HepG2 (cell line): Measurements from ENCODE around the gene ZFP14.

Experiments used
- CBX5 ChIP-seq: sonication (generic); formaldehyde crosslinking; IDR thresholded peaks from 2 replicates; pipeline ENCODE4 v1.4.0; 2020; ENCODE audit warnings: missing genetic modification reagents, borderline replicate concordance
- CCAR2 ChIP-seq: fragments of 200-400 bp; formaldehyde crosslinking; optimal IDR thresholded peaks from 2 replicates; pipeline ENCODE3; 2018; ENCODE audit warnings: low read depth, mild to moderate bottlenecking, low read length, moderate library complexity
- CREB1 ChIP-seq, 2 experiments: fragments of 450-650 bp in 1 of 2; IDR thresholded peaks; 2 replicates each; pipeline ENCODE4 v1.6.1; 2016 to 2017; ENCODE audit warnings: control low read depth in 1 of 2, mild to moderate bottlenecking in 1 of 2, missing compliant biosample characterization in 1 of 2, missing genetic modification characterization in 1 of 2
- ELF4 ChIP-seq: sonication (generic); formaldehyde crosslinking; IDR thresholded peaks from 2 replicates; pipeline ENCODE4 v1.5.0; 2020; ENCODE audit warnings: missing genetic modification reagents, mild to moderate bottlenecking, moderate library complexity, borderline replicate concordance
- FOXM1 ChIP-seq: sonication (generic); formaldehyde crosslinking; IDR thresholded peaks from 2 replicates; pipeline ENCODE4 v1.5.0; 2020; ENCODE audit warnings: missing genetic modification reagents
- FOXP4 ChIP-seq: sonication (generic); formaldehyde crosslinking; IDR thresholded peaks from 2 replicates; pipeline ENCODE4 v1.4.0; 2020; ENCODE audit warnings: missing genetic modification reagents
- HNF4G ChIP-seq, 2 experiments: sonication (generic) in 1 of 2; formaldehyde crosslinking in 1 of 2; IDR thresholded peaks; 2 replicates each; pipeline versions ENCODE4 v1.4.0 to v1.6.1; 2011 to 2020; ENCODE audit warnings: borderline replicate concordance in 2 of 2, low read depth in 2 of 2, mild to moderate bottlenecking in 2 of 2, low read length in 1 of 2, missing genetic modification reagents in 1 of 2, moderate library complexity in 1 of 2
- MNT ChIP-seq: fragments of 450-650 bp; IDR thresholded peaks from 2 replicates; pipeline ENCODE4 v1.6.1; 2016
- POLR2AphosphoS5 ChIP-seq: IDR thresholded peaks from 2 replicates; pipeline ENCODE4 v1.6.1; 2012; ENCODE audit warnings: low read depth, low read length
- REST ChIP-seq, 2 experiments: IDR thresholded peaks; 2 replicates each; pipeline ENCODE4 v1.6.1; 2011 to 2012; ENCODE audit warnings: low read length in 2 of 2, borderline replicate concordance in 1 of 2, low read depth in 1 of 2, mild to moderate bottlenecking in 1 of 2, moderate library complexity in 1 of 2
- SP1 ChIP-seq, 2 experiments: fragments of 450-650 bp in 1 of 2; sonication (generic) in 1 of 2; formaldehyde crosslinking in 1 of 2; IDR thresholded peaks; 2 replicates each; pipeline versions ENCODE4 v1.4.0 to v1.6.1; 2016 to 2020; ENCODE audit warnings: missing genetic modification reagents in 1 of 2
- TGIF2 ChIP-seq: IDR thresholded peaks from 2 replicates; pipeline ENCODE4 v1.6.1; 2016; ENCODE audit warnings: control low read depth, missing compliant biosample characterization
- YY1 ChIP-seq: IDR thresholded peaks from 2 replicates; pipeline ENCODE4 v1.6.1; 2011; ENCODE audit warnings: low read length, low read depth, moderate library complexity, mild to moderate bottlenecking; ENCODE audit not compliant: insufficient read depth, insufficient replicate concordance

- TF ChIP-seq REST (IDR thresholded peaks at IDR 0.05; ENCODE audit: borderline replicate concordance in 1 of 2, low read depth in 1 of 2, low read length in 2 of 2) (no peak), CREB1 (IDR thresholded peaks at IDR 0.05) (no peak), CREB1 (CRISPR knock-in tag; IDR thresholded peaks at IDR 0.05) (no peak), SP1 (IDR thresholded peaks at IDR 0.05) (no peak), SP1 (CRISPR knock-in tag; IDR thresholded peaks at IDR 0.05) (no peak), HNF4G (IDR thresholded peaks at IDR 0.05; ENCODE audit: borderline replicate concordance, low read depth, low read length) (no peak), HNF4G (CRISPR knock-in tag; IDR thresholded peaks at IDR 0.05; ENCODE audit: borderline replicate concordance, low read depth) (no peak), MNT (no peak), ELF4 (CRISPR knock-in tag) (no peak), YY1 (no peak), CCAR2 (no peak), TGIF2 (CRISPR knock-in tag) (no peak), FOXM1 (no peak), FOXP4 (no peak), CBX5 (CRISPR knock-in tag) (no peak), POLR2AphosphoS5 (no peak)
These were observed 464 bp upstream of the ZFP14 start for GRCh38 chr19:36379510-36379819.
